Fibroblast of the conjunctiva (primary cell): ENCODE measurements around the gene CCL17.
"Not testable (repeated sequence)": the region's sequence is repeated elsewhere in the genome, so short reads cannot be mapped to it uniquely, and the experiment has no call there.

Source experiments
- DNase-seq: peaks from one replicate; pipeline ENCODE4 v3.0.0-alpha.2; 2010; ENCODE audit warnings: low read depth

The CCL17 gene

GRCh38 chr16:57432505-57432904 is 27.9 kb downstream of the CCL17 start:
- no peak for DNase-seq

DNA sequence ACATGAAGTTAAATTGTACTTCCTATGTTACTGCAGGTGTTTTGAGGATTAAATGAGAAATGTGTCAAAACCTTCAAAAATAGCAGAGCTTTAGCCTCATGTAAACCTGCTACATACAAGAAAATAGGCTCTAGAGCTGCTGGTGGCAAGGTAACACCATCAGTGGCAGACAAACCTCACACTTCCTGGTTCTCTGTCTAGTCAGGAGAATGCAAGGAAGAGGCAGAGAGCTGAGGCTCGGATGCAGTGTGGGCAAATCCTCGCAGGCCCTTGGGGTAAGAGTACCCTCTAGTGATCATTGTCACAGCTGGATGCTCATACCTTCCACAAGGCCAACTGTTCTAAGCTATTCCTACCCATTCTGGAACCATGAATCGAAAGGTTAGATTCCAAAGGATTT is 28.4 kb downstream of the CCL17 start:
- DNase-seq, result no peak

GRCh38 chr16:57434003-57434402 is 29.4 kb downstream of the CCL17 start:
- no peak for DNase-seq

GRCh38 chr16:57435838-57436237 is 31.3 kb downstream of the CCL17 start:
- DNase-seq, result no peak

DNA sequence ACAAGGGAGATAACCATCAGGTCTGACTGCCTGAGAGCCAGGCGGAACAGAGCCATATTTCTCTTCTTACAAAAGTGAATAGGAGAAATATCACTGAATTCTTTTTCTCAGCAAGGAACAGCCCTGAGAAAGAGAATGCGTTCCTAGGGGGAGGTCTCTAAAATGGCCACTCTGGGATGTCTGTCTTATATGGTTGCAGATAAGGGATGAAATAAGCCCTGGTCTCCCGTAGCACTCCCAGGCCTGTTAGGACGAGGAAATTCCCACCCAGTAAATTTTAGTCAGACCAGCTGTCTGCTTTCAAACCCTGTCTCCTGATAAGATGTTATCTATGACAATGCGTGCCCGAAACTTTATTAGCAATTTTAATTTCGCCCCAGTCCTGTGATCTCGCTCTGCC is 35.4 kb downstream of the CCL17 start:
- DNase-seq, result not testable (repeated sequence)

- not testable (repeated sequence) for DNase-seq
Observed at GRCh38 chr16:57440551-57440950, 36.0 kb downstream of the CCL17 start.

- no peak for DNase-seq
Observed at GRCh38 chr16:57444711-57445110, 40.1 kb downstream of the CCL17 start.

DNA sequence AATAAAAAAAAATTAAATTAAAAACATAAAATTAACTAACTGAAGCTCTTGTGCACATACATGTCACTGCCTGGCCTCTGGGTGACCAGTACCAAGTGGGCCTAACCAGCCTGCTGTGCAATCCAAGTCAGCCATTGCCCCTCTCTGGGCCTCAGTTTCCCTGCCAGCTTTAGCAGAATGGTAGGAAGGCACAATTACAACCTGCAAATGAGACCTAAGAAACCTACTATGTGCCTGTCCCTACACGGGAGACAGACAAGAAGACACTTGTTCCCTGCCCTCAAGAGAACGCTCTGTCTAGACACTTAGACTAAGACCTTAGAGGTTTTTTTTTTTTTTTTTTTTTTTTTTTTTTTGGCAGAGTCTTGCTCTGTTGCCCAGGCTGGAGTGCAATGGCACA is 40.9 kb downstream of the CCL17 start:
- DNase-seq, result no peak

- peak; percentile 13 for DNase-seq
Observed at GRCh38 chr16:57446531-57447185, 42.1 kb downstream of the CCL17 start.

GRCh38 chr16:57447186-57447962 is 42.8 kb downstream of the CCL17 start, which contains the start of the genes CIAPIN1 and COQ9:
TSS of gene CIAPIN1 (minus strand) at chr16:57447385. CDS start at chr16:57440928, 6,457 bp downstream.
TSS of gene COQ9 (plus strand) at chr16:57447479. CDS start at chr16:57447506, 27 bp downstream.
- DNase-seq, result peak; percentile 85

GRCh38 chr16:57452021-57452420 is 47.5 kb downstream of the CCL17 start:
- DNase-seq, result no peak

GRCh38 chr16:57462209-57462977 is 57.8 kb downstream of the CCL17 start, which contains the start of gene POLR2C:
TSS of gene POLR2C (plus strand) at chr16:57462679. CDS start at chr16:57462725, 46 bp downstream.
- DNase-seq, result peak; percentile 65

DNA sequence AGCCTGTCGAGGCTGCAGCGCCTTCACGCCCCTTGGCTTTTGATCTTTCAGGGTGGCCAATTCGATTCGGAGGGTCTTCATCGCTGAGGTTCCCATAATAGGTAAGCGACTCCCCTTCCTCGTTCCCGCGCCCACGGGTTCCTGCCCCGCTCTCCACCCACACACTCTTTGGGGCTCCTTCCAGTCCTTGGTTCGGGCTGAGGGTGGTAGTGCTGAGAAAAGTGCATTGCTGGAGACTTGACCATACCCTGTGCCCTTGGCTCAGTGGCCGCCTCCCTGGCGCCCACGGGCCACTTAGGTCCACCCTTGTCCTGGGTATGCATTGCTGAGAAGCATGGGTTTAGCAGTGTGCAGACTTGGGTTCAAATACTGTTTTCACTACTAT is 58.4 kb downstream of the CCL17 start:
- DNase-seq, result no peak

- DNase-seq, result no peak
Observed at GRCh38 chr16:57464523-57464922, 60.0 kb downstream of the CCL17 start.
